A549 (cell line): ENCODE measurements around the gene TSR3.

Source experiments
- CEBPB ChIP-seq, 2 experiments: fragments of >200 bp in 1 of 2; sonication (Bioruptor Twin) in 1 of 2; formaldehyde crosslinking in 1 of 2; IDR thresholded peaks; 2 replicates each; pipeline ENCODE4 v1.6.1; 2012 to 2016
- CTCF ChIP-seq: fragments of >200 bp; sonication (Bioruptor Twin); formaldehyde crosslinking; IDR thresholded peaks from 3 replicates; pipeline ENCODE4 v1.5.1; 2016
- EP300 ChIP-seq, 2 experiments: fragments of >200 bp; sonication (Bioruptor Twin); formaldehyde crosslinking; IDR thresholded peaks; 2 replicates in 1 of 2; 3 replicates in 1 of 2; pipeline ENCODE4 v1.6.1; 2016 to 2017
- JUN ChIP-seq, 2 experiments: fragments of >200 bp; sonication (Bioruptor Twin); formaldehyde crosslinking; IDR thresholded peaks; 2 replicates in 1 of 2; 3 replicates in 1 of 2; pipeline ENCODE4 v1.6.1; 2016 to 2017
- KDM1A ChIP-seq: fragments of 200-600 bp; sonication (generic); IDR thresholded peaks from 2 replicates; pipeline ENCODE4 v1.6.1; 2016; ENCODE audit warnings: low read depth, mild to moderate bottlenecking
- MAX ChIP-seq: IDR thresholded peaks from 2 replicates; pipeline ENCODE4 v1.6.1; 2012
- POLR2A ChIP-seq: IDR thresholded peaks from 2 replicates; pipeline ENCODE4 v1.6.1; 2012; ENCODE audit warnings: mild to moderate bottlenecking, low read length
- RCOR1 ChIP-seq: fragments of 150-350 bp; IDR thresholded peaks from 2 replicates; pipeline ENCODE4 v1.6.1; 2014; ENCODE audit warnings: antibody characterized with exemption, low read length, low read depth
- SMC3 ChIP-seq: fragments of >200 bp; sonication (Bioruptor Twin); formaldehyde crosslinking; IDR thresholded peaks from 3 replicates; pipeline ENCODE4 v1.6.1; 2018; ENCODE audit warnings: inconsistent platforms

GRCh38 chr16:1385232-1385631 is 33.6 kb upstream of the TSR3 start:
- no peak for TF ChIP-seq CTCF
- no peak for TF ChIP-seq EP300 (IDR thresholded peaks at IDR 0.05)
- TF ChIP-seq JUN (IDR thresholded peaks at IDR 0.05) = no peak
- TF ChIP-seq MAX = no peak
- no peak for TF ChIP-seq RCOR1
- TF ChIP-seq POLR2A = no peak
- TF ChIP-seq CEBPB (IDR thresholded peaks at IDR 0.05) = no peak
- no peak for TF ChIP-seq KDM1A
- no peak for TF ChIP-seq SMC3
